K562 (cell line): ENCODE measurements around the gene WDR90. TPM values are rescaled to one million over a fixed set of nuclear protein-coding genes. Genes with fewer than 3 reads are reported as not detected.

ENCODE experiments used
- EGR1 ChIP-seq: fragments of 450-650 bp; conservative IDR thresholded peaks from 2 replicates; pipeline ENCODE4 v1.6.1; 2017; ENCODE audit warnings: mild to moderate bottlenecking
- FUS ChIP-seq: fragments of 200-400 bp; formaldehyde crosslinking; optimal IDR thresholded peaks from 2 replicates; pipeline ENCODE3; 2017; ENCODE audit warnings: low read depth, low read length
- ID3 ChIP-seq, 2 experiments: fragments of 250-450 bp in 1 of 2; fragments of 450-650 bp in 1 of 2; sonication (Bioruptor Pico) in 1 of 2; IDR thresholded peaks; 2 replicates each; pipeline versions ENCODE4 v1.6.1 to v1.8.0; 2016 to 2021; ENCODE audit warnings: mild to moderate bottlenecking in 2 of 2, moderate library complexity in 2 of 2, missing compliant biosample characterization in 1 of 2, missing genetic modification characterization in 1 of 2
- MTA3 ChIP-seq: fragments of 450-650 bp; formaldehyde crosslinking; IDR thresholded peaks from 2 replicates; pipeline ENCODE4 v1.6.1; 2017; ENCODE audit warnings: mild to moderate bottlenecking, borderline replicate concordance
- SPI1 ChIP-seq: IDR thresholded peaks from 2 replicates; pipeline ENCODE4 v1.6.1; 2011; ENCODE audit warnings: low read depth, low read length, control low read depth, borderline replicate concordance
- USF1 ChIP-seq: sonication (generic); formaldehyde crosslinking; IDR thresholded peaks from 2 replicates; pipeline ENCODE4 v1.9.0; 2022; ENCODE audit warnings: mild to moderate bottlenecking, missing genetic modification reagents
- ZNF311 ChIP-seq: fragments of 250-450 bp; sonication (Bioruptor Pico); IDR thresholded peaks from 2 replicates; pipeline ENCODE4 v1.4.0; 2020; ENCODE audit warnings: mild to moderate bottlenecking, moderate library complexity
- ZNF57 ChIP-seq: fragments of 450-650 bp; formaldehyde crosslinking; IDR thresholded peaks from 2 replicates; pipeline ENCODE4 v1.4.0; 2020; ENCODE audit warnings: mild to moderate bottlenecking, moderate library complexity
- polyA plus RNA-seq, 8 experiments: library from polyadenylated mRNA; depleted of rRNA in 4 of 8; stranded (reverse) in 5 of 8; unstranded in 3 of 8; fragments of >200 nt; fragmentation: Nextera tagmentation in 2 of 8; fragmentation: Illumina TruSeq in 1 of 8; extraction: Ambion mirVana in 2 of 8; extraction: Trizol in 1 of 8; gene quantifications; 2 replicates each; pipeline versions ENCODE4 v1.2.1 to v1.2.3, GENCODE V29; 2011 to 2014; ENCODE audit warnings: inconsistent platforms in 1 of 8, missing spikeins in 1 of 8
- total RNA-seq, 7 experiments: library from RNA; depleted of rRNA in 6 of 7; stranded (reverse); fragments of >200 nt in 6 of 7; fragmentation: Illumina TruSeq in 2 of 7; extraction: Trizol in 2 of 7; gene quantifications; 2 replicates each; pipeline versions ENCODE4 v1.2.1 to v1.2.3, GENCODE V29; 2011 to 2021; ENCODE audit warnings: low replicate concordance in 1 of 7
- TF ChIP-seq, protein P1 (sequence below), 3 experiments: fragments of 200-800 bp in 1 of 3; sonication (Bioruptor generic) in 1 of 3; sonication (generic) in 1 of 3; formaldehyde crosslinking in 1 of 3; IDR thresholded peaks; 2 replicates each; pipeline versions ENCODE4 v1.6.1 to v1.8.0; 2016 to 2022; ENCODE audit warnings: mild to moderate bottlenecking in 2 of 3, missing compliant biosample characterization in 2 of 3, missing genetic modification characterization in 2 of 3, missing genetic modification reagents in 1 of 3
- TF ChIP-seq, protein P2 (sequence below): fragments of 450-650 bp; formaldehyde crosslinking; IDR thresholded peaks from 2 replicates; pipeline ENCODE4 v1.4.0; 2020; ENCODE audit warnings: mild to moderate bottlenecking, moderate library complexity
- TF ChIP-seq, protein P3 (sequence below): sonication (generic); formaldehyde crosslinking; IDR thresholded peaks from 2 replicates; pipeline ENCODE4 v1.8.0; 2022; ENCODE audit warnings: missing genetic modification reagents, mild to moderate bottlenecking, borderline replicate concordance
- TF ChIP-seq, protein P4 (sequence below): sonication (generic); formaldehyde crosslinking; IDR thresholded peaks from 2 replicates; pipeline ENCODE4 v1.8.0; 2023; ENCODE audit warnings: mild to moderate bottlenecking, missing genetic modification reagents

The WDR90 gene
- total and polyA plus RNA-seq, 9 of the 15 experiments (the other 6 are each of a cell fraction or from before 2014, with no cell fraction given): 0.44 to 12.6 (median 3.3) TPM

- TF ChIP-seq, protein P1, sequence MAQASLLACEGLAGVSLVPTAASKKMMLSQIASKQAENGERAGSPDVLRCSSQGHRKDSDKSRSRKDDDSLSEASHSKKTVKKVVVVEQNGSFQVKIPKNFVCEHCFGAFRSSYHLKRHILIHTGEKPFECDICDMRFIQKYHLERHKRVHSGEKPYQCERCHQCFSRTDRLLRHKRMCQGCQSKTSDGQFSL (CRISPR knock-in tag; IDR thresholded peaks at IDR 0.05): peak; percentile 96
- TF ChIP-seq, protein P1 (tag; IDR thresholded peaks at IDR 0.05): peak in 1 of 2 experiments; percentile 81; a peak in 2 of 4 replicates
- TF ChIP-seq ZNF57 (CRISPR knock-in tag) (0 out of 2 replicates have a peak, but pooled peaks have one; percentile 22), USF1 (CRISPR knock-in tag) (peak; percentile 14; the same call in 1 of the 2 replicates), ZNF311 (no peak), EGR1 (peak; percentile 80), MTA3 (peak; percentile 92), ID3 (CRISPR knock-in tag; IDR thresholded peaks at IDR 0.05) (no peak), ID3 (tag; IDR thresholded peaks at IDR 0.05) (0 out of 2 replicates have a peak, but pooled peaks have one; percentile 33), FUS (peak; percentile 33), SPI1 (peak; percentile 32)
- TF ChIP-seq, protein P2, sequence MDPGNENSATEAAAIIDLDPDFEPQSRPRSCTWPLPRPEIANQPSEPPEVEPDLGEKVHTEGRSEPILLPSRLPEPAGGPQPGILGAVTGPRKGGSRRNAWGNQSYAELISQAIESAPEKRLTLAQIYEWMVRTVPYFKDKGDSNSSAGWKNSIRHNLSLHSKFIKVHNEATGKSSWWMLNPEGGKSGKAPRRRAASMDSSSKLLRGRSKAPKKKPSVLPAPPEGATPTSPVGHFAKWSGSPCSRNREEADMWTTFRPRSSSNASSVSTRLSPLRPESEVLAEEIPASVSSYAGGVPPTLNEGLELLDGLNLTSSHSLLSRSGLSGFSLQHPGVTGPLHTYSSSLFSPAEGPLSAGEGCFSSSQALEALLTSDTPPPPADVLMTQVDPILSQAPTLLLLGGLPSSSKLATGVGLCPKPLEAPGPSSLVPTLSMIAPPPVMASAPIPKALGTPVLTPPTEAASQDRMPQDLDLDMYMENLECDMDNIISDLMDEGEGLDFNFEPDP (CRISPR knock-in tag): no peak
- TF ChIP-seq, protein P3, sequence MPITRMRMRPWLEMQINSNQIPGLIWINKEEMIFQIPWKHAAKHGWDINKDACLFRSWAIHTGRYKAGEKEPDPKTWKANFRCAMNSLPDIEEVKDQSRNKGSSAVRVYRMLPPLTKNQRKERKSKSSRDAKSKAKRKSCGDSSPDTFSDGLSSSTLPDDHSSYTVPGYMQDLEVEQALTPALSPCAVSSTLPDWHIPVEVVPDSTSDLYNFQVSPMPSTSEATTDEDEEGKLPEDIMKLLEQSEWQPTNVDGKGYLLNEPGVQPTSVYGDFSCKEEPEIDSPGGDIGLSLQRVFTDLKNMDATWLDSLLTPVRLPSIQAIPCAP (CRISPR knock-in tag): no peak
- TF ChIP-seq, protein P4, sequence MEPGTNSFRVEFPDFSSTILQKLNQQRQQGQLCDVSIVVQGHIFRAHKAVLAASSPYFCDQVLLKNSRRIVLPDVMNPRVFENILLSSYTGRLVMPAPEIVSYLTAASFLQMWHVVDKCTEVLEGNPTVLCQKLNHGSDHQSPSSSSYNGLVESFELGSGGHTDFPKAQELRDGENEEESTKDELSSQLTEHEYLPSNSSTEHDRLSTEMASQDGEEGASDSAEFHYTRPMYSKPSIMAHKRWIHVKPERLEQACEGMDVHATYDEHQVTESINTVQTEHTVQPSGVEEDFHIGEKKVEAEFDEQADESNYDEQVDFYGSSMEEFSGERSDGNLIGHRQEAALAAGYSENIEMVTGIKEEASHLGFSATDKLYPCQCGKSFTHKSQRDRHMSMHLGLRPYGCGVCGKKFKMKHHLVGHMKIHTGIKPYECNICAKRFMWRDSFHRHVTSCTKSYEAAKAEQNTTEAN: no peak
Measured at GRCh38 chr16:674968-675883, 26.1 kb downstream of the WDR90 start, which contains the start of gene RHBDL1 (continued).
